Measurements from ENCODE around the gene ECEL1.

- TF ChIP-seq CTCF (IDR thresholded peaks at IDR 0.05; ENCODE audit: insufficient read depth, low read length, poor library complexity, severe bottlenecking): no peak
- no peak for TF ChIP-seq EZH2phosphoT487 (conservative IDR thresholded peaks at IDR 0.05; ENCODE audit: low read length)
These were observed 4.7 kb upstream of the ECEL1 start for GRCh38 chr2:232492236-232492848.
